ENCODE data around the gene PTGER1. TPM values are rescaled to one million over a fixed set of nuclear protein-coding genes. Genes with fewer than 3 reads are reported as not detected.

PTGER1 gene
- total and polyA plus RNA-seq, 8 donors: 0.76 to 12.9 (median 5.5) TPM

DNA sequence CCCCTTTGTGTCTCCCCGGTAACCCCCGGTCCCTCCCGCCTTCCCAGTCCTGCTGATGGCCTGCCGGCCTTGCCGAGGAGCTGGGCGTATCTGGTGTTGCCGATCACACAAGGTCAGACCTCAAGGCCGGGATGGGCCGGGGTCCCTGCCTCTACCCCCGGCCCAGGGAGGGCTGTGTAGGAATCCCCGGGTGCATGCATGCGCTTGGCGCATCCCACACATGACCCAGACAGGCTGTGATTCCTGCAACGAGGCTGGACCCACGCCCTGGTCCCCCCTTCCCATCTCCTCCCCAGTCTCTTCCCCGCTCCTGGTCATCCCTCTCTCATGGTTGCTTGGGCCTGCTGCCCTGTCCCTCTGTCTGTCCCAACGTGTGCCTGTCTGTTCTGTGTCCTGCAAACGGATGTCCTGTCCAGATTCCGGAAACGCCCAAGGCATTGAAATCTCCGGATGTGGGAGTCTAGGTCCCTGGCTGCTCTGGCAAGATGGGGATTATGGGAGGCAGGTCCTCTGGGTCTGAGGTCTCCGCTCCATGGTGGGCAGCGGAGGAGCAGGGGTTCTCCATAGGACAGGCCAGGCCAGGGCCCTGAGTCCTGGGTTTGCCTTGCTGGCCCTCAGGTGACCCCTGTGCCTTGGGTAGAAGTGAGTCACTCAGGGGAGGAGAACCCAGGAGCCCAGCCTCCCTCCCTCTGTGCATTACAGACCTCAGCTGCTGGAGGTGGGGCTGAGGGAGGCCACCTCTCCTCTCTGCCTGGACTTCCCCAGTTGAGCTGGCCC, 40.4 kb downstream of the PTGER1 start:
- ATAC-seq: peak; percentile 80
- intact Hi-C loops (cut with DNase I): no loop called here
- Histone ChIP-seq H3K27me3 (no peaks in the 10 kb centered on the region), H3K27ac (peak overlapping the region; percentile 79 to 85), H3K9me3 (no peaks in the 10 kb centered on the region), H3K36me3 (peaks cover 0 to 6% of the 10 kb centered on the region in 2 donors), H3K4me1 (peaks cover 24 to 77% of the 10 kb centered on the region in 2 donors), H3K4me3 (peak overlapping the region; percentile 86 to 93)
- peak in 2 of 4 donors; percentile 80 to 84 for DNase-seq
- TF ChIP-seq, protein P1, sequence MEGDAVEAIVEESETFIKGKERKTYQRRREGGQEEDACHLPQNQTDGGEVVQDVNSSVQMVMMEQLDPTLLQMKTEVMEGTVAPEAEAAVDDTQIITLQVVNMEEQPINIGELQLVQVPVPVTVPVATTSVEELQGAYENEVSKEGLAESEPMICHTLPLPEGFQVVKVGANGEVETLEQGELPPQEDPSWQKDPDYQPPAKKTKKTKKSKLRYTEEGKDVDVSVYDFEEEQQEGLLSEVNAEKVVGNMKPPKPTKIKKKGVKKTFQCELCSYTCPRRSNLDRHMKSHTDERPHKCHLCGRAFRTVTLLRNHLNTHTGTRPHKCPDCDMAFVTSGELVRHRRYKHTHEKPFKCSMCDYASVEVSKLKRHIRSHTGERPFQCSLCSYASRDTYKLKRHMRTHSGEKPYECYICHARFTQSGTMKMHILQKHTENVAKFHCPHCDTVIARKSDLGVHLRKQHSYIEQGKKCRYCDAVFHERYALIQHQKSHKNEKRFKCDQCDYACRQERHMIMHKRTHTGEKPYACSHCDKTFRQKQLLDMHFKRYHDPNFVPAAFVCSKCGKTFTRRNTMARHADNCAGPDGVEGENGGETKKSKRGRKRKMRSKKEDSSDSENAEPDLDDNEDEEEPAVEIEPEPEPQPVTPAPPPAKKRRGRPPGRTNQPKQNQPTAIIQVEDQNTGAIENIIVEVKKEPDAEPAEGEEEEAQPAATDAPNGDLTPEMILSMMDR (IDR thresholded peaks at IDR 0.05): no peak

DNA sequence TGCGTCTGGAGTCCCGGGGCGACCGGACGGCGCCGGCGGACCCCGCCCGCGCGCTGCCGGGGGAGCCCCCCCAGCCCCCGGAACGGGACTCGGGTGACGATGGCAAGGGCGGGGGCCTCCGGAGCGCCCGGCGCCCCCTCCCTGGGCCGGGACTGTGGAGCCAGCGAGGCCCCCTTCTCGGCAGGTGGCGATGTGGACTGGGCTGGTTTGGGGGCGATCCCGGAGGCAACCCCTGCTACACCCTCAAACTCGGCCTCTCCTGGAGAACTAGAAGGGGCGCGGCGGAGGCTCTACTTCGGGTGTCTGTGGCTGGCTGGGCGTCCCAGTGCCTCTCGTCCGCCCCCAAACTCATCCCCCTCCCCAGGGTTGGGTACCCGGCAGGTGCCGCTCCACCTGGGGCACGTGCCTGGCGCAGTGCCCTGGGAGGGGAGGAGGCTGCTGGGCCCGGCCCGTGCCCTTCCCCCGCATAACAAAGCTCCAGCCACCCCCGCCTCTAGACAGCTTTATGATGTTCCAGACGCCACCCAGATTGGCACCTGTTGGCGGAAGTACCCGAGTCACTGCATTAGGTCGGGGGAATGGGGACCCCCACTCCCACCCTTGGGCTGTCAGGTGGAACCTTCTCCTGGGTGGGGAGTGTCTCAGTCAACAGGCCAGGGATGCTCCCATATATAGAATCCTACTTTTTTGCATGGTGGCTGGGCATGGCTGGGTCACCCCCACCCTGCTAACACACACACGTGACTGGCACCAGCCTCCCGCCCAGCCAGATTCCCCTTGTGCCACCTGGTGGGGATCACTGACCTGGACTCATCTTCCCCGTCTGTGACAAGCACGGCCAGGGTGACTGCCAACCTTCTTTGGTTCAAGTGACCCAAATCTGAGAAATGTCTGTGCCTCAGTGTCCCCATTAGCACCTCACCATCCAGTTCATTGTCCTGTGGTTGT, 41.3 kb downstream of the PTGER1 start:
- Histone ChIP-seq H3K27ac (peak overlapping the region; percentile 79 to 85), H3K4me3 (peak overlapping the region; percentile 86 to 93), H3K36me3 (peaks cover 0 to 6% of the 10 kb centered on the region in 2 donors), H3K4me1 (peaks cover 14 to 68% of the 10 kb centered on the region in 2 donors), H3K27me3 (no peaks in the 10 kb centered on the region), H3K9me3 (no peaks in the 10 kb centered on the region)
- ATAC-seq (peak; percentile 52), DNase-seq (peak in 1 of 4 donors; percentile 82)
- TF ChIP-seq, protein P1 (IDR thresholded peaks at IDR 0.05): no peak
- intact Hi-C loops (cut with DNase I): no loop called here

DNA sequence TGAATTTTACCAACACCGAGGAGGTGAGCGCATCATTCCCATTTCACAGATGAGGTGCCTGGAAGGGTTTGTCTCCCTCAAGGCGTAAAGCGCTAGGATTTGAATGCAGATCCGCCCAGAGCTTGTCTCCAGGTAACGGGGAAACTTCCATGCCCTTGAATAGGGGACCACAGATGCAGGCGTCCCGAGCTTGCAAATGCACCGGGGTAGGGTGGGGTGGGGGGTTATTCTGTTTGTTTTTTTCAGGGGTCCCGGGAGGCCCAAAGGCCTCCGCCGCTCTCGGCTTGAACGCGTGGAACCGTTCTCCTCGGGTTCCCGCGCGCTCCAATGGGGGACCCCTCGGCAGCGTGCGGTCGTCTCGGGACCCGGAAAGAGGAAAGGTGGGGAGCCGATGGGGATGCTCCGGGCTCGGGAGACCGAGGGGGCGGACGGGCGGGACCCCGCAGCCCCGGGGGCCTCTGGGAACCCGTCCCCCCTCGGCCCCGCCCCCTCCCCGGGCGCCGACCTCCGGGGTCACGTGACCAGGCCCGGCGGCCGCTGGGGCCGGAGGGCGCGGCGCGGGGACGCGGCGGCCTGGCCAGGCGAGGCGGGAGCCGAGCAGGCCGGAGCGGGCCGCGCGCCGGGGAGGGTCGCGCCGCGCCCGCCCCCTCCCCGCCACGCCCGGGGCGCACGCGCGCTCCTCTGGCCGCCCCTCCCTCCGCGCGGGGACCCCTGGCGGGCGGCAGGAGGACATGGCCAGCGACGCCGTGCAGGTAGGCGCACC, 42.2 kb downstream of the PTGER1 start, which contains the start of gene PKN1:
TSS of gene PKN1 (plus strand) at position 516 of the 763 bp plus-strand sequence. CDS start at position 732, 216 bp downstream.
- ATAC-seq: peak; percentile 55
- Histone ChIP-seq H3K4me1 (peaks cover 9 to 61% of the 10 kb centered on the region in 2 donors), H3K4me3 (peak within 1 kb of the TSS; percentile 86 to 93), H3K27ac (peak within 1 kb of the TSS; percentile 79 to 85), H3K27me3 (no peaks in the 10 kb centered on the region), H3K9me3 (no peaks in the 10 kb centered on the region), H3K36me3 (peaks cover 0 to 6% of the 10 kb centered on the region in 2 donors)
- intact Hi-C loops (cut with DNase I): no loop called here
- DNase-seq: peak; percentile 44 to 92 (median 64)
- TF ChIP-seq, protein P1 (IDR thresholded peaks at IDR 0.05): no peak

DNA sequence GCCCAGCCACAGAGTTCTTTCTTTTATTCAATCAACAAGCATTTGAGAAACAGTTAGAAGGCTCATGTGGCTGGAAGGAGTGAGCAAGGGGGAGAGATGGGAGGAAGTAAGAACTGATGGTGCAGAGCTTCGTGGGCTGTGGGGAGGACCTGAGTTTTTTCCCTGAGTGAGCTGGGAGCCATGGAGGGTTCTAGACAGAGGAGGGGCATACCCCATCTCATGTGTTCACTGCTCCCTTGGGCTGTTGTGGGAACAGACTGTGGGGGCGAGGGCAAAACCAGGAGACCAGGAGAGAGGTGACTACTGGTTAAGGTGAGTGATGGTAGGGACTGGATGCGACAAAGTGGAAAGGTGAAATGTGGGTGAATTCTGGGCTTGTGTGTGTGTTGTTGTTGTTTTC, 44.4 kb downstream of the PTGER1 start:
- Histone ChIP-seq H3K36me3 (peaks cover 0 to 1% of the 10 kb centered on the region in 2 donors), H3K4me1 (peaks cover 9 to 38% of the 10 kb centered on the region in 2 donors), H3K9me3 (no peaks in the 10 kb centered on the region), H3K27me3 (no peaks in the 10 kb centered on the region), H3K27ac (no peak overlapping the region), H3K4me3 (no peak overlapping the region)
- TF ChIP-seq, protein P1 (IDR thresholded peaks at IDR 0.05): no peak
- intact Hi-C loops (cut with DNase I): no loop called here
- DNase-seq (no peak), ATAC-seq (no peak)

Data from left lung (tissue), 10 donors.